Sigmoid colon (tissue), 4 donors: Measurements from ENCODE around the gene SAMM50.

ENCODE experiments used
- CTCF ChIP-seq, 4 experiments: fragments of 450-650 bp in 3 of 4; fragments of 200-600 bp in 1 of 4; IDR thresholded peaks; one replicate each; pipeline ENCODE4 v1.5.1; 2016 to 2019; ENCODE audit warnings: antibody characterized with exemption in 4 of 4, mild to moderate bottlenecking in 3 of 4, moderate library complexity in 2 of 4
- POLR2A ChIP-seq, 2 donors: fragments of 450-650 bp; IDR thresholded peaks; one replicate each; pipeline ENCODE4 v1.6.1; 2016; ENCODE audit warnings: antibody characterized with exemption in 2 of 2, mild to moderate bottlenecking in 2 of 2, moderate library complexity in 2 of 2
- POLR2AphosphoS5 ChIP-seq, 4 donors: sonication (generic); formaldehyde crosslinking; IDR thresholded peaks; one replicate each; pipeline ENCODE4 v1.6.1; 2017; ENCODE audit warnings: antibody characterized with exemption in 4 of 4

DNA sequence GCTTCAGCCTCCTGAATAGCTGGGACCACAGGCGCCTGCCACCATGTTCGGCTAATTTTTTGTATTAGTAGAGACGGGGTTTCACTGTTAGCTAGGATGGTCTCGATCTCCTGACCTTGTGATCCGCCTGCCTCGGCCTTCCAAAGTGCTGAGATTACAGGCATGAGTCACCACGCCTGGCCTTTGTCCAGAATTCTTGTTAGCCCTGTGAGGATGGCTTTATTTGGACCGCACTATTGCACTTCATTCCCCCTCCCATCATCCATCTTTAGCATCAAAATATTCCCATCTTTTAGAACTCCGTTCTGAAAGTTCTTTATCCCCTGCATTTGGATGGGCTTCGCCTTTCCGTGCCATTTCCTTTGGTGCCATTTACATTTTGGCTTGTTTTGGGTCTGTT lies 2.6 kb downstream of the SAMM50 start:
- no peak for TF ChIP-seq POLR2A (IDR thresholded peaks at IDR 0.05)
- TF ChIP-seq CTCF (IDR thresholded peaks at IDR 0.05), result no peak
- TF ChIP-seq POLR2AphosphoS5 (IDR thresholded peaks at IDR 0.05), result no peak
